K562 (cell line): ENCODE measurements around the gene SAMD9L. TPM values are rescaled to one million over a fixed set of nuclear protein-coding genes. Genes with fewer than 3 reads are reported as not detected.

Experiments
- ARID2 ChIP-seq: fragments of 450-650 bp; IDR thresholded peaks from 2 replicates; pipeline ENCODE4 v1.6.1; 2017; ENCODE audit warnings: antibody characterized with exemption, mild to moderate bottlenecking
- BACH1 ChIP-seq: fragments of 200-800 bp; sonication (Bioruptor generic); IDR thresholded peaks from 2 replicates; pipeline ENCODE4 v1.6.1; 2016; ENCODE audit warnings: missing genetic modification characterization, missing compliant biosample characterization
- CEBPG ChIP-seq, 3 experiments: fragments of 200-800 bp in 1 of 3; sonication (Bioruptor generic) in 1 of 3; sonication (generic) in 1 of 3; formaldehyde crosslinking in 1 of 3; IDR thresholded peaks in 2 of 3; conservative IDR thresholded peaks in 1 of 3; 2 replicates each; pipeline versions ENCODE4 v1.6.1 to v1.8.0; 2016 to 2022; ENCODE audit warnings: missing compliant biosample characterization in 2 of 3, missing genetic modification characterization in 2 of 3, mild to moderate bottlenecking in 1 of 3, missing genetic modification reagents in 1 of 3
- ELF1 ChIP-seq: fragments of 200-800 bp; sonication (Bioruptor generic); IDR thresholded peaks from 2 replicates; pipeline ENCODE4 v1.6.1; 2016; ENCODE audit warnings: missing genetic modification characterization, missing compliant biosample characterization
- GABPB2 ChIP-seq: fragments of 250-450 bp; sonication (Bioruptor Pico); conservative IDR thresholded peaks from 2 replicates; pipeline ENCODE4 v1.5.1; 2021; ENCODE audit warnings: mild to moderate bottlenecking
- GTF2F1 ChIP-seq: IDR thresholded peaks from 2 replicates; pipeline ENCODE4 v1.6.1; 2011; ENCODE audit warnings: low read depth, low read length, improper control_type of control experiment
- HCFC1 ChIP-seq: IDR thresholded peaks from 2 replicates; pipeline ENCODE4 v1.6.1; 2012; ENCODE audit warnings: low read depth, low read length, improper control_type of control experiment
- ILF3 ChIP-seq: fragments of 450-650 bp; IDR thresholded peaks from 2 replicates; pipeline ENCODE4 v1.6.1; 2018; ENCODE audit warnings: antibody characterized with exemption, mild to moderate bottlenecking, moderate library complexity, borderline replicate concordance
- KDM5B ChIP-seq: fragments of 200-600 bp; sonication (generic); IDR thresholded peaks from 2 replicates; pipeline ENCODE4 v1.6.1; 2012; ENCODE audit warnings: low read depth, mild to moderate bottlenecking, moderate library complexity, low read length, control low read depth, inconsistent platforms; ENCODE audit not compliant: insufficient replicate concordance
- RCOR1 ChIP-seq, 2 experiments: IDR thresholded peaks; 2 replicates each; pipeline ENCODE4 v1.6.1; 2012; ENCODE audit warnings: low read depth in 2 of 2, low read length in 2 of 2, borderline replicate concordance in 1 of 2, improper control_type of control experiment in 1 of 2
- SIRT6 ChIP-seq: IDR thresholded peaks from one replicate; pipeline ENCODE4 v1.6.1; 2012; ENCODE audit warnings: low read depth, mild to moderate bottlenecking, control low read depth, inconsistent platforms, low read length, moderate library complexity
- SMARCB1 ChIP-seq: IDR thresholded peaks from 2 replicates; pipeline ENCODE4 v1.6.1; 2011; ENCODE audit warnings: improper control_type of control experiment, low read depth; ENCODE audit not compliant: insufficient read length
- TBP ChIP-seq: optimal IDR thresholded peaks from 2 replicates; pipeline ENCODE3; 2011; ENCODE audit warnings: low read depth, low read length, improper control_type of control experiment
- XRCC3 ChIP-seq: fragments of 450-650 bp; IDR thresholded peaks from 2 replicates; pipeline ENCODE4 v1.6.1; 2017; ENCODE audit warnings: mild to moderate bottlenecking, moderate library complexity
- ZFX ChIP-seq: sonication (generic); formaldehyde crosslinking; IDR thresholded peaks from 2 replicates; pipeline ENCODE4 v1.8.0; 2022; ENCODE audit warnings: mild to moderate bottlenecking, missing genetic modification reagents, moderate library complexity
- ZNF57 ChIP-seq: fragments of 450-650 bp; formaldehyde crosslinking; IDR thresholded peaks from 2 replicates; pipeline ENCODE4 v1.4.0; 2020; ENCODE audit warnings: mild to moderate bottlenecking, moderate library complexity
- ZNF644 ChIP-seq: fragments of 200-800 bp; sonication (Bioruptor generic); IDR thresholded peaks from 2 replicates; pipeline ENCODE4 v1.6.1; 2016; ENCODE audit warnings: low read depth, missing genetic modification characterization, missing compliant biosample characterization
- ZNF668 ChIP-seq: fragments of 250-450 bp; sonication (Bioruptor Pico); IDR thresholded peaks from 2 replicates; pipeline ENCODE4 v1.8.0; 2022; ENCODE audit warnings: mild to moderate bottlenecking, inconsistent platforms
- polyA plus RNA-seq, 8 experiments: library from polyadenylated mRNA; depleted of rRNA in 4 of 8; stranded (reverse) in 5 of 8; unstranded in 3 of 8; fragments of >200 nt; fragmentation: Nextera tagmentation in 2 of 8; fragmentation: Illumina TruSeq in 1 of 8; extraction: Ambion mirVana in 2 of 8; extraction: Trizol in 1 of 8; gene quantifications; 2 replicates each; pipeline versions ENCODE4 v1.2.1 to v1.2.3, GENCODE V29; 2011 to 2014; ENCODE audit warnings: inconsistent platforms in 1 of 8, missing spikeins in 1 of 8
- total RNA-seq, 7 experiments: library from RNA; depleted of rRNA in 6 of 7; stranded (reverse); fragments of >200 nt in 6 of 7; fragmentation: Illumina TruSeq in 2 of 7; extraction: Trizol in 2 of 7; gene quantifications; 2 replicates each; pipeline versions ENCODE4 v1.2.1 to v1.2.3, GENCODE V29; 2011 to 2021; ENCODE audit warnings: low replicate concordance in 1 of 7
- TF ChIP-seq, protein P1 (sequence below): sonication (generic); formaldehyde crosslinking; IDR thresholded peaks from 2 replicates; pipeline ENCODE4 v1.8.0; 2022; ENCODE audit warnings: missing genetic modification reagents, mild to moderate bottlenecking, borderline replicate concordance
- TF ChIP-seq, protein P2 (sequence below): fragments of 200-400 bp; formaldehyde crosslinking; IDR thresholded peaks from 2 replicates; pipeline ENCODE4 v1.6.1; 2017; ENCODE audit warnings: mild to moderate bottlenecking, low read depth, low read length, moderate library complexity
- TF ChIP-seq, protein P3 (sequence below): fragments of 450-650 bp; IDR thresholded peaks from 2 replicates; pipeline ENCODE4 v1.6.1; 2016; ENCODE audit warnings: low read depth, mild to moderate bottlenecking, moderate library complexity
- TF ChIP-seq, protein P4 (sequence below): sonication (generic); formaldehyde crosslinking; IDR thresholded peaks from 2 replicates; pipeline ENCODE4 v1.8.0; 2022; ENCODE audit warnings: missing genetic modification reagents, mild to moderate bottlenecking, borderline replicate concordance

Gene SAMD9L
- total and polyA plus RNA-seq, 9 of the 15 experiments (the other 6 are each of a cell fraction or from before 2014, with no cell fraction given) = 0.15 to 1.0 (median 0.48) TPM

DNA sequence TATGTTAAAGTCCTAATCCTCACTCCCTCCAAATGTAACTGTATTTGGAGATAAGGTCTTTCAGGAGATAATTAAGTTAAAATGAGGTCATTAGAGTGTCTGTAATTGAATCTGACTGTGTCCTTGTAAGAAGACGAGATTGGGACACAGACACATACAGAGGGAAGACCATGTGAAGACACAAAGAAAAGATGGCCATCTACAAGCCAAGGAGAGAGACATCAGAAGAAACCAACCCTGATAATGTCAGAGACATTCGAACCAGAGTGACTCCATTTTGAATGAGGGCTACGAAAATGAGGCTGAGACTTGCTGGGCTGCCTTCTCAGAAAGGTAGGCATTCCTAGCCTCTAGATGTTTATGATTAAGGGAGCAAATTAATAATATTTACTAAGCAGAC lies 542 bp upstream of the SAMD9L start (continued):
- TF ChIP-seq CEBPG (CRISPR knock-in tag; IDR thresholded peaks at IDR 0.05) (no peak), CEBPG (tag; conservative IDR thresholded peaks at IDR 0.05 in 1 of 2, IDR thresholded peaks at IDR 0.05 in 1 of 2) (no peak), ILF3 (no peak), GABPB2 (CRISPR knock-in tag) (no peak), KDM5B (no peak), HCFC1 (no peak), ARID2 (no peak), ELF1 (tag) (0 out of 2 replicates have a peak, but pooled peaks have one; percentile 17), ZNF57 (CRISPR knock-in tag) (0 out of 2 replicates have a peak, but pooled peaks have one; percentile 71), SIRT6 (no peak), BACH1 (tag) (peak; percentile 87), XRCC3 (no peak), GTF2F1 (no peak), TBP (no peak), ZNF668 (peak; percentile 84; the same call in 1 of the 2 replicates), RCOR1 (IDR thresholded peaks at IDR 0.05; ENCODE audit: borderline replicate concordance in 1 of 2, low read depth in 2 of 2, low read length in 2 of 2) (no peak), ZFX (CRISPR knock-in tag) (no peak), SMARCB1 (no peak), ZNF644 (tag) (peak; percentile 87)
- TF ChIP-seq, protein P1, sequence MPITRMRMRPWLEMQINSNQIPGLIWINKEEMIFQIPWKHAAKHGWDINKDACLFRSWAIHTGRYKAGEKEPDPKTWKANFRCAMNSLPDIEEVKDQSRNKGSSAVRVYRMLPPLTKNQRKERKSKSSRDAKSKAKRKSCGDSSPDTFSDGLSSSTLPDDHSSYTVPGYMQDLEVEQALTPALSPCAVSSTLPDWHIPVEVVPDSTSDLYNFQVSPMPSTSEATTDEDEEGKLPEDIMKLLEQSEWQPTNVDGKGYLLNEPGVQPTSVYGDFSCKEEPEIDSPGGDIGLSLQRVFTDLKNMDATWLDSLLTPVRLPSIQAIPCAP (CRISPR knock-in tag) = no peak
- TF ChIP-seq, protein P2, sequence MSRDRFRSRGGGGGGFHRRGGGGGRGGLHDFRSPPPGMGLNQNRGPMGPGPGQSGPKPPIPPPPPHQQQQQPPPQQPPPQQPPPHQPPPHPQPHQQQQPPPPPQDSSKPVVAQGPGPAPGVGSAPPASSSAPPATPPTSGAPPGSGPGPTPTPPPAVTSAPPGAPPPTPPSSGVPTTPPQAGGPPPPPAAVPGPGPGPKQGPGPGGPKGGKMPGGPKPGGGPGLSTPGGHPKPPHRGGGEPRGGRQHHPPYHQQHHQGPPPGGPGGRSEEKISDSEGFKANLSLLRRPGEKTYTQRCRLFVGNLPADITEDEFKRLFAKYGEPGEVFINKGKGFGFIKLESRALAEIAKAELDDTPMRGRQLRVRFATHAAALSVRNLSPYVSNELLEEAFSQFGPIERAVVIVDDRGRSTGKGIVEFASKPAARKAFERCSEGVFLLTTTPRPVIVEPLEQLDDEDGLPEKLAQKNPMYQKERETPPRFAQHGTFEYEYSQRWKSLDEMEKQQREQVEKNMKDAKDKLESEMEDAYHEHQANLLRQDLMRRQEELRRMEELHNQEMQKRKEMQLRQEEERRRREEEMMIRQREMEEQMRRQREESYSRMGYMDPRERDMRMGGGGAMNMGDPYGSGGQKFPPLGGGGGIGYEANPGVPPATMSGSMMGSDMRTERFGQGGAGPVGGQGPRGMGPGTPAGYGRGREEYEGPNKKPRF = no peak
- TF ChIP-seq, protein P3, sequence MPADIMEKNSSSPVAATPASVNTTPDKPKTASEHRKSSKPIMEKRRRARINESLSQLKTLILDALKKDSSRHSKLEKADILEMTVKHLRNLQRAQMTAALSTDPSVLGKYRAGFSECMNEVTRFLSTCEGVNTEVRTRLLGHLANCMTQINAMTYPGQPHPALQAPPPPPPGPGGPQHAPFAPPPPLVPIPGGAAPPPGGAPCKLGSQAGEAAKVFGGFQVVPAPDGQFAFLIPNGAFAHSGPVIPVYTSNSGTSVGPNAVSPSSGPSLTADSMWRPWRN = no peak
- TF ChIP-seq, protein P4, sequence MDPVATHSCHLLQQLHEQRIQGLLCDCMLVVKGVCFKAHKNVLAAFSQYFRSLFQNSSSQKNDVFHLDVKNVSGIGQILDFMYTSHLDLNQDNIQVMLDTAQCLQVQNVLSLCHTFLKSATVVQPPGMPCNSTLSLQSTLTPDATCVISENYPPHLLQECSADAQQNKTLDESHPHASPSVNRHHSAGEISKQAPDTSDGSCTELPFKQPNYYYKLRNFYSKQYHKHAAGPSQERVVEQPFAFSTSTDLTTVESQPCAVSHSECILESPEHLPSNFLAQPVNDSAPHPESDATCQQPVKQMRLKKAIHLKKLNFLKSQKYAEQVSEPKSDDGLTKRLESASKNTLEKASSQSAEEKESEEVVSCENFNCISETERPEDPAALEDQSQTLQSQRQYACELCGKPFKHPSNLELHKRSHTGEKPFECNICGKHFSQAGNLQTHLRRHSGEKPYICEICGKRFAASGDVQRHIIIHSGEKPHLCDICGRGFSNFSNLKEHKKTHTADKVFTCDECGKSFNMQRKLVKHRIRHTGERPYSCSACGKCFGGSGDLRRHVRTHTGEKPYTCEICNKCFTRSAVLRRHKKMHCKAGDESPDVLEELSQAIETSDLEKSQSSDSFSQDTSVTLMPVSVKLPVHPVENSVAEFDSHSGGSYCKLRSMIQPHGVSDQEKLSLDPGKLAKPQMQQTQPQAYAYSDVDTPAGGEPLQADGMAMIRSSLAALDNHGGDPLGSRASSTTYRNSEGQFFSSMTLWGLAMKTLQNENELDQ (CRISPR knock-in tag) = no peak
